HFF-Myc (cell line): ENCODE results near the gene TMPRSS3.

Experiments
- DNase-seq: peaks from one replicate; pipeline ENCODE4 v3.0.0-alpha.2; 2011; ENCODE audit warnings: low read depth; ENCODE audit errors: extremely low read depth
- H3K4me3 ChIP-seq: replicated peaks from 2 replicates; pipeline ENCODE4 v1.5.1; 2011; ENCODE audit warnings: low read depth, mild to moderate bottlenecking, control low read depth, low read length
- CTCF ChIP-seq: IDR thresholded peaks from 2 replicates; pipeline ENCODE4 v1.5.1; 2012; ENCODE audit warnings: mild to moderate bottlenecking, low read depth, low read length, control low read depth; ENCODE audit errors: missing control alignments

TMPRSS3 gene

GRCh38 chr21:42429856-42430255, 34.0 kb upstream of the TMPRSS3 start:
- no peak overlapping the region for H3K4me3 ChIP-seq
- DNase-seq = no peak
- TF ChIP-seq CTCF = no peak

- no peak for DNase-seq
- no peak for TF ChIP-seq CTCF
- H3K4me3 ChIP-seq = no peak overlapping the region
These were observed 33.2 kb upstream of the TMPRSS3 start for GRCh38 chr21:42429021-42429420.

- DNase-seq = no peak
- TF ChIP-seq CTCF = no peak
- no peak overlapping the region for H3K4me3 ChIP-seq
These were observed 32.1 kb upstream of the TMPRSS3 start for GRCh38 chr21:42427809-42428419.

- H3K4me3 ChIP-seq = no peak overlapping the region
- DNase-seq = no peak
- TF ChIP-seq CTCF = no peak
These were observed 31.1 kb upstream of the TMPRSS3 start for GRCh38 chr21:42426876-42427480.

- DNase-seq = no peak
- no peak overlapping the region for H3K4me3 ChIP-seq
- TF ChIP-seq CTCF = no peak
These were observed 30.6 kb upstream of the TMPRSS3 start for GRCh38 chr21:42426424-42426823.

GRCh38 chr21:42425591-42425990, 29.7 kb upstream of the TMPRSS3 start:
- DNase-seq = no peak
- no peak for TF ChIP-seq CTCF
- H3K4me3 ChIP-seq = no peak overlapping the region
